Stimulated activated effector memory CD8-positive, alpha-beta T cell treated with anti-CD3 and anti-CD28 coated beads, Interleukin-12 subunit alpha, Interleukin-12 subunit beta, amount 100 ng/mL, for 72 hours (primary cell): ENCODE results near the gene MRPL2.
"Not testable (repeated sequence)": the region's sequence is repeated elsewhere in the genome, so short reads cannot be mapped to it uniquely, and the experiment has no call there.

Source experiments
- ATAC-seq: fragments of 150-1000 bp; cut with Tn5 transposase; 2 replicates; pipeline ENCODE4 v1.10.0; 2021
- DNase-seq, 2 donors: peaks; one replicate each; pipeline ENCODE4 v3.0.0; 2021 to 2022; ENCODE audit warnings: low spot score in 2 of 2
- H3K27ac Mint-ChIP-seq: one replicate; pipeline ENCODE4 v1.8.0; 2022; ENCODE audit warnings: mild to moderate bottlenecking, mixed read lengths
- H3K36me3 Mint-ChIP-seq: one replicate; pipeline ENCODE4 v1.8.0; 2022; ENCODE audit warnings: mild to moderate bottlenecking, mixed read lengths
- H3K4me1 Mint-ChIP-seq: one replicate; pipeline ENCODE4 v1.8.0; 2022; ENCODE audit warnings: mixed read lengths
- H3K4me3 Mint-ChIP-seq: one replicate; pipeline ENCODE4 v1.8.0; 2022; ENCODE audit warnings: mild to moderate bottlenecking, mixed read lengths
- H3K9me3 Mint-ChIP-seq: one replicate; pipeline ENCODE4 v1.8.0; 2022; ENCODE audit warnings: mixed read lengths

Gene MRPL2

DNA sequence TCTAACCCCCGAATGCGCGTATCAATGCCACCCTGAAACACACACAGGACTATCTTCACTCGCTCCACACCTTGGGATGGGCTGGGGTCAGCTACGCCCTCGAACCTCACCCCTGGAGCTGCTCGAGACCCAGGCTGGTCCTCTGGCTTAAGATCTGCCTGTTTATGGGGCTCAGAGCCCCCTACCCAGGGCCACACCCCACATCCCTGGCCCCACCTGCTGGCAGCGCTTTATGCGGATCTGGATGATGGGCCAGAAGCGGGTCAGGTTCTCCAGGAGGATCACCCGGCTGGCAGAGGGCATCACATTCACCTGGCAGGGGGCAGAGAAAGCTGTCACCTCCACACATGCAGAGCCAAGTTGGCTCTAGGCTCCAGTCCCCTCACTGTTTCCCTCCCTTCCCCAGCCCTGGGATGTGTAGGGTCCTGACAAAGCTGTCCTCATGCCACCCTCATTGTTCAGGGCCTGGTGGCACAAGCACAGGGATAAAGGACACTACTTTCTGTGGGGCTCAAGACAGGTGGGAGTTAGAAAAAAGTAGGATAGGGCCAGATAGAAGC lies 13.8 kb downstream of the MRPL2 start:
- no peak for ATAC-seq
- peak overlapping the region; percentile 9 for H3K27ac Mint-ChIP-seq
- peaks cover 91% of the 10 kb centered on the region for H3K36me3 Mint-ChIP-seq

DNA sequence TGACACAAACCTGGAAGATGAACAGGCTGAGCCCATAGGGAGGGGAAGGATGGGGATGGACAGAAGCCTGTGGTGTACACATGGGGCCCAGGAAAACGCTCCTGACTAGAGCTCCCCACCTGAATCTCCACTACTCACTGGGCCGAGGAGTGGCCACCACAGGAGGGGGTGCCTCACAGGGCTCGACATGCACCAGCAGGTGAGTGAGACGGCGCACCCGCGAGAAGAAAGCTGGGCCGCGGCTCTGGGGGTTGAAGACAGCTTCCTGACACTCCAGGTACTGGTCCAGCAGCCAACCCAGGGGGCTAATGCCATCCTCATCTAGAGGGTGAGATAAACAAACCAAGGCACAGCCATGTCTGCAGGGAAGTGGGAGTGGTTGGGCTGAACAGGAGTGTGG lies 15.9 kb downstream of the MRPL2 start:
- Mint-ChIP-seq H3K4me3 (no peak overlapping the region), H3K36me3 (peaks cover 91% of the 10 kb centered on the region), H3K27ac (peak overlapping the region; percentile 68), H3K9me3 (no peaks in the 10 kb centered on the region), H3K4me1 (peaks cover 13% of the 10 kb centered on the region)
- no peak for DNase-seq
- no peak for ATAC-seq

More for the DNA sequence above, 13.8 kb downstream of the MRPL2 start:
- Mint-ChIP-seq H3K9me3 (no peaks in the 10 kb centered on the region), H3K4me1 (peaks cover 19% of the 10 kb centered on the region), H3K4me3 (no peak overlapping the region)
- DNase-seq, result no peak

DNA sequence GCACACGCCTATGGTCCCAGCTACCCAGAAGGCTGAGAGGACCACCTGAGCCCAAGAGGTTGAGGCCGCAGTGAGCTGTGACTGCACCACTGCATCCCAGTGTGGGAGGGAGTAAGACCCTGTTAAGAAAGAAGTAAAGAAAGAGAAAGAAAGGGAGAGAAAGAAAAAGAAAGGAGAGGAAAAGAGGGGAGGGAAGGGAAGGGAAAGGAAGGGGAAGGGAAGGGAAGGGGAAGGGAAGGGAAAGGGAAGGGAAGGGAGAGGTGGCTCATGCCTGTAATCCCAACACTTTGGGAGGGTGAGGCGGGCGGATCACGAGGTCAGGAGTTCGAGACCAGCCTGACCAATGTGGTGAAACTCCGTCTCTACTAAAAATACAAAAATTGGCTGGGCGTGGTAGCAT lies 17.8 kb downstream of the MRPL2 start:
- not testable (repeated sequence) for DNase-seq, H3K9me3 Mint-ChIP-seq
- H3K4me1 Mint-ChIP-seq, result peaks cover 12% of the 10 kb centered on the region

DNA sequence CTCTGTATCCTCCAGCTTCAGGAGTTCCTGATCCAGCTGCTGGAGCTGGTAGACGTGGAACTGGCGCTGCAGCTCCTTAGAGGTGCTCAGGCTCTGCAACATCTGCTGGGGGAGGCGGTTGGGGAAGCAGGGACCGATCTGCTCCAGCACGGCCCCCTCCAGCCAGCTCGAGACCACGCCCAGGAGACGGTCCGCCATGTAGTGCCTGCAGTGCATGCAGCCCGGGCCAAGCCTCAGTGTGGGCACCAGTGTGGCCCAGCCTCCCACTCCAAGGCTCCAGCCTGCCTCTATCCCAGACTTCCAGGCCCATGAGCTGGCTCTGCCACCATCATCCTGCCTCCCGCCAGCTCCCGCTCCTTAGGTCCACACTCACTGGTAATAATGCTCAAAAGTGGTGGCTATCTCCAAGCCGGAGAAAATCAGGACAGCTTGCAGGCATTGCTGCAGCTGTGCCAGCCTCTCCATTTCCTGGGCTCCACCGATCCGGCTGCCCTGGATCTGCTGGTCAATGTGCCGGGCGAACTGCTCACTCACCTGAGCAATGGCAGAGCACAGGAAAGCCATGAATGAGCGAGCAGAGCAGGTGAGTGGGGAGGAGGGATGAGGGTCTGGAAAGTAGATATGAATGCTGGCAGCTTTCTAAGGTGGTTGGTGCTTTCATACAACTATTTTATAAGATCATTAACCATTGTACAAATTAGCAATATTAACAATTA lies 18.5 kb downstream of the MRPL2 start:
- no peak overlapping the region for H3K4me3 Mint-ChIP-seq
- no peak for DNase-seq
- peaks cover 9% of the 10 kb centered on the region for H3K4me1 Mint-ChIP-seq
- no peaks in the 10 kb centered on the region for H3K9me3 Mint-ChIP-seq
- H3K36me3 Mint-ChIP-seq, result peaks cover 94% of the 10 kb centered on the region
- ATAC-seq, result no peak
- H3K27ac Mint-ChIP-seq, result peak overlapping the region; percentile 86

More for the DNA sequence above, 17.8 kb downstream of the MRPL2 start:
- Mint-ChIP-seq H3K36me3 (peaks cover 94% of the 10 kb centered on the region), H3K27ac (peak overlapping the region; percentile 86)
- not testable (repeated sequence) for H3K4me3 Mint-ChIP-seq, ATAC-seq

DNA sequence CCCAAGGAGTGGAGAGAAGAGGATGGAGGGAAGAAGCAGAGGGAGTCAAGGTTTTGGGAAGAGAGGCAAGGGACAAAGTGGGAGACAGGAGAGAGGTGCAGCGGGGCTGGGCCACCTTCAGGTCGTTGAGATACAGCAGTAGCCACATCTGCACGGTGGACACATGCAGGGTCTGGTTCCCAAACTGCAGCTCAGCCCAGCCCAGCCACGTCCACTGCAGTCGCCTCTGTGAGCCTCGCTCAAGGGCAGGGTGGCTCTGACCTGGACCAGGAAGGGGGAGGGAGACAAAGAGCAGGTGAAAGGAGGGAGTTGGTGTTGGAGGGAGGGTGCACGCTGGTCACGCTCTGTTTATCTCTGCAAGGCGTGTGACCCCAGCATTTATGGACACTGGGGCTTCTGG lies 20.5 kb downstream of the MRPL2 start:
- H3K36me3 Mint-ChIP-seq, result peaks cover 95% of the 10 kb centered on the region
- no peak for DNase-seq
- no peak for ATAC-seq
- H3K9me3 Mint-ChIP-seq, result no peaks in the 10 kb centered on the region
- no peak overlapping the region for H3K4me3 Mint-ChIP-seq
- H3K4me1 Mint-ChIP-seq, result peaks cover 9% of the 10 kb centered on the region
- H3K27ac Mint-ChIP-seq, result no peak overlapping the region

DNA sequence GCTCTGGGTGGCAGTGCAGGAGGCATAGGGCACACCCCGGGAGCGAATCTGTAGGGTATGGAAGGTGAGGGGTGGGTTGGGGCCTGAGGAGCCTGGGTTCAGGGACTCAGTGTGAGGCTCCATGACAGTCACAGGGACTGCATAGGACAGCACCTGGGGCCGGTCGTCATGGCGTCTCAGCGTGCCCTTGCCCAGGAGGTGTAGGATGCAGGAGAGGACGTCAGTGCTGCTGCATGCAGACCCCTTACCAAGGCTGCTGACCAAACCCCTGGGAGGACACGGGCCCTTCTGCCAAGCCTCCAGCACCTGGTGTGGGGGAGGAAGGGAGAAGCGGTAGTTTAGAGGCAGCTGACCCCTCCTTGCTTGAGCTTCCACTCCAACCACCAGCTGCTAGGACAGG lies 21.5 kb downstream of the MRPL2 start:
- no peak for DNase-seq
- peaks cover 9% of the 10 kb centered on the region for H3K4me1 Mint-ChIP-seq
- no peak overlapping the region for H3K27ac Mint-ChIP-seq
- H3K9me3 Mint-ChIP-seq, result no peaks in the 10 kb centered on the region
- no peak for ATAC-seq
- H3K4me3 Mint-ChIP-seq, result no peak overlapping the region
- peaks cover 95% of the 10 kb centered on the region for H3K36me3 Mint-ChIP-seq

DNA sequence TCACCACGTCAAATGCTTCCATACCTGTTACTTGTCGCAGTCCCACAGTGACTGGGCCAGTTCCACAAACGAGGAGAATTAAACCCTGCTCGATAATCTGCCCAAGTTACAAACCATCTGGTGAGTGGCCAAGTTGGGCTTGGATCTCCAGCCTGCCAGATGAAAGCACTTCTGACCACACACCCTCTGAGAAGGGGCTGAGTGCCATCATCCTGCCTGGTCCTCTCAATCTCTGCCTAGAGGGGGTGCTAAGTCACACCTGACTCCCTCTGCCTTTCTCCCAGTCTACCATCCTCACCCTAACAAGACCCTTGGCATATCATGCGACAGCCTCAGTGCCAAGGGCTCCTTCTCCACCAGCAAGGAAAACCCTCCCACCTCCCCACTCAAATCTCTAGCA lies 22.0 kb downstream of the MRPL2 start:
- H3K4me1 Mint-ChIP-seq, result peaks cover 9% of the 10 kb centered on the region
- H3K4me3 Mint-ChIP-seq, result no peak overlapping the region
- H3K36me3 Mint-ChIP-seq, result peaks cover 95% of the 10 kb centered on the region
- no peaks in the 10 kb centered on the region for H3K9me3 Mint-ChIP-seq
- no peak overlapping the region for H3K27ac Mint-ChIP-seq
- ATAC-seq, result no peak
- no peak for DNase-seq

DNA sequence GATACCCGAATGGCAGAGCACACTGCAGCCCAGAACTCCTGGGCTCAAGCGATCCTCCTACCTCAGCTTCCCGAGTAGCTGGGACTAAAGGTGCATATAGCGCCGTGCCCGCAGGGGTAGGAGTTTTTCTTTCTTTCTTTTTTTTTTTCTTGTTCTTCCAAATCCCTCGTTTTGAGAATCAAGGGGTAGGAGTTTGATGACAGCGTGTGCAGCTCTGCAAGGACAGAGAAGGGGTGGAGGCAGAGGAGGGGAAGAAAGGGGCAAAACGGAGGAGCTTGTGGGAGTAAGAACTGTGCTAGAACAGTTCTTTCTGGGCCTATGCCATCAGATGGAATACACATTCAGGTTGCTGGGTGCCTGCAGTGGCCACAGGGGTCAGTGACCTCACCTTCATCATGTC lies 22.5 kb downstream of the MRPL2 start:
- no peak overlapping the region for H3K27ac Mint-ChIP-seq
- no peaks in the 10 kb centered on the region for H3K9me3 Mint-ChIP-seq
- H3K4me1 Mint-ChIP-seq, result peaks cover 9% of the 10 kb centered on the region
- no peak for ATAC-seq
- peaks cover 96% of the 10 kb centered on the region for H3K36me3 Mint-ChIP-seq
- DNase-seq, result no peak
- H3K4me3 Mint-ChIP-seq, result no peak overlapping the region

DNA sequence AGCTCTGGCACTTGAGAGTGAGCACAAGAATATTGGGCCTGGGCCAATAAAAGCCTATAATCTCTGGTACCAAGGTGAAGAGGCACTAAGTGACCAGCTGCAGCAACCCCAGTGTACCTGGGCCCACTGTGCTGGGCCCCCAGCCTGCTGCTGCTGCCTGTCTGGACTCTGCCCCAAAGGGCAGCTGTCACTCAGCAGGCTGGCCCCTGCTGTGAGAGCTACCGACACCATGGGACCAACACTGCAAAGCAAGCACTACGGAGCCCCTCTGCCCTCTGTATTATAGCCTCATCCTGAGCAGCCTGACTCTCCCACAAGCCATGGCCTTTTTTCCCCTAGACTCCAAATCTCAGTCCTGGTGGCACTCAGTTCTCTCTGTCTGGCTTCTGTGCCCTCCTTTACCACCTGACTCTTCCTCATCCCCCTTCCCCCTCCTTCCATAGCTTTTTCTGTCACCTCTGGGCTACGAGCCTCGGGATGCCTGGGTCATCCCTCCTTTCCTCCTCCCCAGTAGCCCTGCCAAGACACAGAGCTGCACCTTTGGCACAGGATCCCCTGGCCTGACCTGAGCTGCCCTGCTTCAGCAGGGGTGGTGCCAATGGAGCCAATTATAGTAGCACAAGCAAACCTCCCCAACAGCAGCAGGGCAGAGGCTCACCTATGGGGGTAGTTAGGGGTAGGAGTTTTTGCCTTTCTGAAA lies 23.6 kb downstream of the MRPL2 start:
- H3K4me1 Mint-ChIP-seq, result peaks cover 6% of the 10 kb centered on the region
- H3K9me3 Mint-ChIP-seq, result no peaks in the 10 kb centered on the region
- H3K4me3 Mint-ChIP-seq, result no peak overlapping the region
- no peak overlapping the region for H3K27ac Mint-ChIP-seq
- DNase-seq, result no peak
- peaks cover 96% of the 10 kb centered on the region for H3K36me3 Mint-ChIP-seq
- no peak for ATAC-seq

DNA sequence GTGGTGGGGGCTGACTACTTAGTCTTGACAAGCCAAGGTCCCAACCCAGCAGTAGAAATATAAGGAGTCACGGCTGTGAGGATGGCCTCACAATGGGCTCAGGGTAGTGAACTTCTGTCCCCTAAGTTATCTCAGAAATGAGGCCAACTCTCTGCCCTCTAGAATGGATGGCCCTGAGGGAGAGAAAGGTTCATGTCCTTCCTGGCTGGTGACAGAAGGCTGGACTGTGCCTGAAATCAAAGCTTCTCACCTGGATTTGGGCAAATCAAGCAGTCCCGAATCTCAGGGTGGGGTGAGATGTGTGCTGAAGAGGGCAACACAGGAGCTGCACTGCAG lies 25.1 kb downstream of the MRPL2 start:
- H3K36me3 Mint-ChIP-seq, result peaks cover 96% of the 10 kb centered on the region
- H3K4me1 Mint-ChIP-seq, result no peaks in the 10 kb centered on the region
- H3K4me3 Mint-ChIP-seq, result no peak overlapping the region
- DNase-seq (no peak), ATAC-seq (no peak)
- H3K27ac Mint-ChIP-seq, result peak overlapping the region; percentile 67
- H3K9me3 Mint-ChIP-seq, result no peaks in the 10 kb centered on the region

DNA sequence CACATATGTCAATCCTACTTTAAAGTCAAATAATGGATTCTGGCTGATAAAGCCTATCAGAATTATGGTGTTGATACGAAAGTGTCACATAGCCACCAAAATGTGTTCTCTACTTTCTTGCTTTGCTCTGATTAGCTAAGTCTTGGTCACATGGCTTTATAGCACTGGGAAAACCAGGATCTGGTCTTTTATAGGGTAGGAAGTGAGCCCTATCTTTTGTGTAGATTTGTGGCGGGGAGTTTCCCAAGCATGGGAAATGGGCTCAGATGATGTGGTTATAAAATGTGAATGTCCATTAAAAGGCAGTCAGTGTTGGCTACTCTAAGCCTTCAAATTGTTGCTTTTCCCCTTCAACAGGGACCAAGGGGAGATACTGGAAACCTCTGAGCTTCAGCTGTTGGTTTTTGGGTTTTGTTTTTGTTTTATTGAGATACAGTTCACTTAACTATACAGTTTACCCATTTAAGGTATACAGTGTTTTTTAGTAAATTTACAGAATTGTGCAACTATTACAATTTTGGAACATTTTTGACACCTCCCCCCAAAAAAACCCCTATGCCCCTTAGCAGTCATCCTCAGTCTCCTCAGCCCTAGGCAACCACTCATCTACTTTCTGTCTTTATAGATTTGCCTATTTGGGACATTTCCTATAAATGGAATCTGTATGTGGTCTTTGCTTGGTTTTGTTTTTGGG lies 25.6 kb downstream of the MRPL2 start:
- Mint-ChIP-seq H3K9me3 (no peaks in the 10 kb centered on the region), H3K4me1 (no peaks in the 10 kb centered on the region), H3K27ac (peak overlapping the region; percentile 67), H3K4me3 (no peak overlapping the region), H3K36me3 (peaks cover 96% of the 10 kb centered on the region)
- DNase-seq, result no peak
- ATAC-seq, result no peak

DNA sequence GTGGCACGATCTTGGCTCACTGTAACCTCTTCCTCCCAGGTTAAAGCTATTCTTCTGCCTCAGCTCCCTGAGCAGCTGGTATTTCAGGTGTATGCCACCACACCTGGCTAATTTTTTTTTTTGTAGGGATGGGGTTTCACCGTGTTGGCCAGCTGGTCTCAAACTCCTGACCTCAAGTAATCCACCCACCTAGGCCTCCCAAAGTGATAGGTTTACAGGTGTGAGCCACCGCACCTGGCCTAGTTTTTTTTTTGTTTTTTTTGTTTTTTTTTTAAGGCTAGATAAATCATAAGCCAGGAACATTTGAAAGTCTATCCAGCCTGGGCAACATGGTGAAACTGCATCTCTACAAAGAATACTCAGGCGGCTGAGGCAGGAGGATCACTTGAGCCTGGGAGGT lies 26.9 kb downstream of the MRPL2 start:
- H3K27ac Mint-ChIP-seq, result no peak overlapping the region
- peaks cover 100% of the 10 kb centered on the region for H3K36me3 Mint-ChIP-seq
- H3K9me3 Mint-ChIP-seq, result no peaks in the 10 kb centered on the region

DNA sequence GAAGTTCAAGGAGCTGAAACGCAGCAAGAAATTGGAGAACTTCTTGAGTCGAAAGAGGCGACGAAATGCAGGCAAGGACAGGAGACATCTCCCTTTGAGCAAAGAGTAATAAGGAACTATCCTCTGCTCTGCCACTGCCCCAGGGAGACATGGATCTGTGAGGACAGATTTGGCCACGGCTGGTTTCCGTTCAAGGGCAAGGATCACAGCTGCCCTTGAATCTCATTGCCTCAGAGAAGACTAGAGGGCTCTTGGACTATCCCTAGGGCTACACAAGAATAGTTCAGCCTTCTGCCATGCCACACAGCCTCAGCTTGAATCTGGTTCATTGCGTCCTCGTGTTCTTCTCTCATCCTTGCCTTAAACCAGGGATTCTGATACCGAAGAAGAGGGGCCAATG lies 30.1 kb downstream of the MRPL2 start:
- Mint-ChIP-seq H3K4me1 (peaks cover 9% of the 10 kb centered on the region), H3K27ac (no peak overlapping the region), H3K36me3 (peaks cover 100% of the 10 kb centered on the region), H3K9me3 (no peaks in the 10 kb centered on the region), H3K4me3 (no peak overlapping the region)
- DNase-seq (no peak), ATAC-seq (no peak)

More for the DNA sequence above, 26.9 kb downstream of the MRPL2 start:
- Mint-ChIP-seq H3K4me1 (no peaks in the 10 kb centered on the region), H3K4me3 (no peak overlapping the region)
- DNase-seq, result no peak
- ATAC-seq, result no peak

DNA sequence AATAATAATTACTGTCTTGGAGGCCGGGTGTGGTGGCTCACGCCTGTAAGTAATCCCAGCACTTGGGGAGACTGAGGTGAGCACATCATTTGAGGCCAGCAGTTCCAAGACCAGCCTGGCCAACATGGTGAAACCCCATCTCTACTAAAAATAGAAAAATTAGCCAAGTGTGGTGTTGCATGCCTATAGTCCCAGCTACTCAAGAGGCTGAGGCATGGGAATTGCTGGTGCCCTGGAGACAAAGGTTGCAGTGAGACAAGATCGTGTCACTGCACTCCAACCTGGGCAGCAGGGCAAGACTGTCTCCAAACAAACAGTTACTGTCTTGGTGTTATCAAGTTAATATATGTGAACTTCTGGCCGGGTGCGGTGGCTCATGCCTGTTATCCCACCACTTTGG lies 32.9 kb downstream of the MRPL2 start:
- Mint-ChIP-seq H3K27ac (no peak overlapping the region), H3K36me3 (peaks cover 96% of the 10 kb centered on the region), H3K4me3 (no peak overlapping the region), H3K9me3 (no peaks in the 10 kb centered on the region), H3K4me1 (peaks cover 15% of the 10 kb centered on the region)
- no peak for DNase-seq
- ATAC-seq, result no peak

DNA sequence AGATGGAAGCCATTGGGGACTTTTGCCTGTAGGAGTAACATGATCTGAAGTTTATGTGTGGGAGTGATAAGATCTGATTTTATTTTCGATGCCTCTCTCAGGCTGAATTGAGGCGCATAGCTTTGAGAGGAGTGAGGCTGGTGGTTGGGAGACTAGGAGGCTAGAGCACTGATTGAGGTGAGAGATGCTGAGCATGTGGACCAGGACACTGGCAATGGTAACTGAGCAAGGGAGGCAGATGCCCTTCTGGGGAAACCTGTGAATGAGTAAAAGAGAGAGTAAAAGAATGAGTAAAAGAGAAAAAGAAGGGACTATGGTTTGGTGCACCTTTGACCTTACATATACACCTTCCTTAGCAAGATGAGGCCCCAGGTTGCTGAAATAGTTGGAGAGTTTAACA lies 34.8 kb downstream of the MRPL2 start:
- peaks cover 92% of the 10 kb centered on the region for H3K36me3 Mint-ChIP-seq
- H3K4me3 Mint-ChIP-seq, result peak overlapping the region; percentile 1
- peaks cover 24% of the 10 kb centered on the region for H3K4me1 Mint-ChIP-seq
- peak; percentile 38 for ATAC-seq
- no peaks in the 10 kb centered on the region for H3K9me3 Mint-ChIP-seq
- DNase-seq, result no peak
- H3K27ac Mint-ChIP-seq, result peak overlapping the region; percentile 73
